Measurements from ENCODE around the gene TMTC2.

TMTC2 gene

DNA sequence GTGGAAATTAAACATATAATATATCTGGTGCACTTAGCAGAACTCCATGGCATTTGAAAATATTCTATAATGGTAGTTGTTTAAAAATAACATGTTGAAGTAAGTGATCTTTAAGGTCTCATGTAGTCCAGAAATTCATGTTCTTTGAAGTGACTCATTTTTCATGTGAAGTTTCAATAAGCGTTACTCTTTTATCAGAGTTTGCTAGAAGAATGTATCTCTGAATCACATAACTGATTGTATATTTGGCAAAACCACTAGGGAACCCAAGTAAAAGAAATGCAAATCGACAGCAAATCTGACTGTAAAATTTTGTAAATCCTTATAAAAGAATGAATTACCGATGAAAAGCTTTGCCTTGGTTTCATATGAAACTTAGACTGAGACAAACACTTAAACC, 463.3 kb downstream of the TMTC2 start:
- Histone ChIP-seq H3K14ac (ENCODE audit: low read length in 2 of 2) (no peak overlapping the region), H3K27me3 (ENCODE audit: control insufficient read depth in 1 of 2, insufficient read depth in 1 of 2, low read length in 2 of 2) (no peaks in the 10 kb centered on the region), H3K9me3 (ENCODE audit: control insufficient read depth, low read length) (no peaks in the 10 kb centered on the region), H2BK120ac (ENCODE audit: low read depth, low read length) (no peak overlapping the region), H3K4me3 (ENCODE audit: insufficient read depth in 1 of 2, low read depth in 1 of 2, low read length in 2 of 2) (no peak overlapping the region), H3K9ac (ENCODE audit: low read length) (no peak overlapping the region), H3K4ac (ENCODE audit: low read depth in 1 of 2, low read length in 2 of 2) (no peak overlapping the region), H2BK5ac (ENCODE audit: low read depth, low read length, poor library complexity, severe bottlenecking) (no peak overlapping the region), H2BK15ac (ENCODE audit: low read depth, poor library complexity, severe bottlenecking) (no peak overlapping the region), H3K4me2 (ENCODE audit: low read length, poor library complexity, severe bottlenecking) (no peak overlapping the region), H3K36me3 (ENCODE audit: control insufficient read depth in 1 of 2, insufficient read depth in 2 of 2, low read depth in 1 of 2, low read length in 2 of 2) (no peaks in the 10 kb centered on the region), H4K8ac (ENCODE audit: low read length) (no peak overlapping the region), H3K79me1 (replicated peaks; ENCODE audit: low read length, poor library complexity, severe bottlenecking) (no peaks in the 10 kb centered on the region), H4K91ac (ENCODE audit: low read length) (no peak overlapping the region), H3K18ac (ENCODE audit: low read depth in 1 of 2, low read length in 2 of 2) (no peak overlapping the region), H2BK12ac (ENCODE audit: low read length in 2 of 2) (no peak overlapping the region), H2AFZ (ENCODE audit: low read depth, low read length) (no peak overlapping the region), H3K4me1 (ENCODE audit: control insufficient read depth, insufficient read depth, low read depth, low read length) (no peaks in the 10 kb centered on the region), H3K27ac (ENCODE audit: low read length, poor library complexity, severe bottlenecking) (no peak overlapping the region), H3K23ac (ENCODE audit: low read length in 2 of 2) (no peak overlapping the region), H2AK5ac (ENCODE audit: low read length, severe bottlenecking) (no peak overlapping the region)
- DNase-seq: no peak
- WGBS: 100% methylated on average over 1 of the region's 3 CpGs

DNA sequence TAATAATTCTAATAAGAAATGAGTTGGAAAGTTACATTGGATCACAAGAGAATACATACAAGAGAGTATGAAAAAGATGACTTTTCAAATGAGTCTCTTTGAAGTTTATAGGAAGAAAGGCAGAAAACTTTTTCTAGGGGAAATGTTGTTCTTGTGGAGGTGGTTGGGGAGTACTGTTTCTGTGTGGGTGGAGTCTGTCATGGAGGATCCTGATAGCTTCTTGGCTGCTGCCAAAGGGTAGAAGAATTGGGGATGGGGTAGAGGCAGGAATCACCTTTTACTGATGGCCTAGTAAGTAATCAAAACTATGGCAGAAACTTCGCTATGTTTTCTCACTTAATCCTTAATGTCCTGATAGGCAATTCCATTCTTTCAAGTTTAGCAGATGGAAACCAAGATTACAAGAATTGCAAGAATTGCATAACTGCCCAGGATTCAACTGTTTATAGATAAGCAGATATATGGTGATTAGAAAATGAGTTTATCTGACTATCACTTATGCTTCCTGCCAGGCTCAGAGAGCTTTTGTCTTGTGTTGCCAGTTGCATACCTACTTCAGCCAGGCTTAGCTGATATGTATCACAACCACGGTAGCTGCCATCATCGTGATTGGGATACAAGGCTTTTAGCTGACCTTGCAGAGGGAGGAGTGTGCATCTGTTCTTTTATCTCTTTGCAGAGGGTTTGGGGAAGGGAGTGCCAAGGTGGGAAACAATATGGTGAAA, 463.9 kb downstream of the TMTC2 start:
- no peak overlapping the region for H3K18ac ChIP-seq (ENCODE audit: low read depth in 1 of 2, low read length in 2 of 2)
- H3K79me1 ChIP-seq (replicated peaks; ENCODE audit: low read length, poor library complexity, severe bottlenecking): no peaks in the 10 kb centered on the region
- no peak overlapping the region for H3K27ac ChIP-seq (ENCODE audit: low read length, poor library complexity, severe bottlenecking)
- H2BK12ac ChIP-seq (ENCODE audit: low read length in 2 of 2): no peak overlapping the region
- no peak overlapping the region for H2BK15ac ChIP-seq (ENCODE audit: low read depth, poor library complexity, severe bottlenecking)
- H3K14ac ChIP-seq (ENCODE audit: low read length in 2 of 2): no peak overlapping the region
- no peak overlapping the region for H2BK120ac ChIP-seq (ENCODE audit: low read depth, low read length)
- H4K8ac ChIP-seq (ENCODE audit: low read length): no peak overlapping the region
- no peaks in the 10 kb centered on the region for H3K27me3 ChIP-seq (ENCODE audit: control insufficient read depth in 1 of 2, insufficient read depth in 1 of 2, low read length in 2 of 2)
- no peak for DNase-seq
- H2BK5ac ChIP-seq (ENCODE audit: low read depth, low read length, poor library complexity, severe bottlenecking): no peak overlapping the region
- H3K23ac ChIP-seq (ENCODE audit: low read length in 2 of 2): no peak overlapping the region
- no peak overlapping the region for H2AK5ac ChIP-seq (ENCODE audit: low read length, severe bottlenecking)
- no peak overlapping the region for H3K4me2 ChIP-seq (ENCODE audit: low read length, poor library complexity, severe bottlenecking)
- no peaks in the 10 kb centered on the region for H3K4me1 ChIP-seq (ENCODE audit: control insufficient read depth, insufficient read depth, low read depth, low read length)
- no peak overlapping the region for H4K91ac ChIP-seq (ENCODE audit: low read length)
- no peak overlapping the region for H3K4me3 ChIP-seq (ENCODE audit: insufficient read depth in 1 of 2, low read depth in 1 of 2, low read length in 2 of 2)
- H3K36me3 ChIP-seq (ENCODE audit: control insufficient read depth in 1 of 2, insufficient read depth in 2 of 2, low read depth in 1 of 2, low read length in 2 of 2): no peaks in the 10 kb centered on the region
- H2AFZ ChIP-seq (ENCODE audit: low read depth, low read length): no peak overlapping the region
- H3K9ac ChIP-seq (ENCODE audit: low read length): no peak overlapping the region
- no peaks in the 10 kb centered on the region for H3K9me3 ChIP-seq (ENCODE audit: control insufficient read depth, low read length)
- WGBS: 98% methylated on average over 2 of the region's 3 CpGs
- H3K4ac ChIP-seq (ENCODE audit: low read depth in 1 of 2, low read length in 2 of 2): no peak overlapping the region

DNA sequence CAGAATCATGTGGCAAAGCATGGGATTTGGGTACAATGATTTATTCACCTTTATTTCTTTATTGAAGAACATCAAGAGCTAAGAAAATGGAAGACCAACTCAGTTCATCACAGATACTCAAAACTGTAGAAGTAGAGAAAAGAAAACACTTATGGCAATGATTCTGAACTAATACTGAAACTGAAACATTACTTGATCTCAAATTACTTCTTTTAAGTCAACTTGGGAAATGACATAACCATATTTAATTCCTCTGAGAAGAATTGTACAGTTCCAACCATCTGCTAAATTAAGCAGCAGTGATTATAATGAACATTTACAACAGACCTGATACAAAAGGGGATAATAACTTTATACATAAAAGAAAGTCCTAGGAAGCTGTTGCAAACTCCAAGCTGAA, 466.5 kb downstream of the TMTC2 start:
- H2AK5ac ChIP-seq (ENCODE audit: low read length, severe bottlenecking): no peak overlapping the region
- H3K23ac ChIP-seq (ENCODE audit: low read length in 2 of 2): no peak overlapping the region
- no peak overlapping the region for H3K18ac ChIP-seq (ENCODE audit: low read depth in 1 of 2, low read length in 2 of 2)
- no peak overlapping the region for H3K14ac ChIP-seq (ENCODE audit: low read length in 2 of 2)
- H4K91ac ChIP-seq (ENCODE audit: low read length): no peak overlapping the region
- no peak overlapping the region for H2BK5ac ChIP-seq (ENCODE audit: low read depth, low read length, poor library complexity, severe bottlenecking)
- no peaks in the 10 kb centered on the region for H3K9me3 ChIP-seq (ENCODE audit: control insufficient read depth, low read length)
- H3K4me1 ChIP-seq (ENCODE audit: control insufficient read depth, insufficient read depth, low read depth, low read length): no peaks in the 10 kb centered on the region
- H3K79me1 ChIP-seq (replicated peaks; ENCODE audit: low read length, poor library complexity, severe bottlenecking): no peaks in the 10 kb centered on the region
- no peak overlapping the region for H3K4me2 ChIP-seq (ENCODE audit: low read length, poor library complexity, severe bottlenecking)
- no peak overlapping the region for H2AFZ ChIP-seq (ENCODE audit: low read depth, low read length)
- H3K4ac ChIP-seq (ENCODE audit: low read depth in 1 of 2, low read length in 2 of 2): no peak overlapping the region
- H3K27me3 ChIP-seq (ENCODE audit: control insufficient read depth in 1 of 2, insufficient read depth in 1 of 2, low read length in 2 of 2): no peaks in the 10 kb centered on the region
- H3K27ac ChIP-seq (ENCODE audit: low read length, poor library complexity, severe bottlenecking): no peak overlapping the region
- no peaks in the 10 kb centered on the region for H3K36me3 ChIP-seq (ENCODE audit: control insufficient read depth in 1 of 2, insufficient read depth in 2 of 2, low read depth in 1 of 2, low read length in 2 of 2)
- no peak overlapping the region for H3K9ac ChIP-seq (ENCODE audit: low read length)
- no peak overlapping the region for H4K8ac ChIP-seq (ENCODE audit: low read length)
- no peak overlapping the region for H2BK15ac ChIP-seq (ENCODE audit: low read depth, poor library complexity, severe bottlenecking)
- DNase-seq: no peak
- H3K4me3 ChIP-seq (ENCODE audit: insufficient read depth in 1 of 2, low read depth in 1 of 2, low read length in 2 of 2): no peak overlapping the region
- no peak overlapping the region for H2BK12ac ChIP-seq (ENCODE audit: low read length in 2 of 2)
- H2BK120ac ChIP-seq (ENCODE audit: low read depth, low read length): no peak overlapping the region

DNA sequence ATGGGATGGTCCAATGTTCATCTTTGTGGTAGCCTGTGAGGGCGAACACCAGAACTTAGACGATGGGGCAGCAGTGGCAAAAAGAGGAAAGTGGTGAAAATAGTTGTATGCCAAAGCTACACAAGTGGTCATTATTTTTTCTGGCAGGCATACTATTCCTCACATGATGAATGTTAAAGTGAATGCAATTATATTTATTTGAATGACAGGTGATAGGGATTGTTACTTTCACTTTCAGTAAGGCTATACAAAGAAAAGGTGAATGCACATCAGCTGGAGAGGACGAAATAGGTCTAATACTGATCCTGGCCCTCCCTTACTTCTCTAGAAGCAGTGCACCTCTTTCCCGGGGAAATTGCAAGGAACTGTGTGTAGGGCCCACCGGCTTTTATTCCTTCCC, 470.1 kb downstream of the TMTC2 start:
- Histone ChIP-seq H3K4ac (ENCODE audit: low read depth in 1 of 2, low read length in 2 of 2) (no peak overlapping the region), H3K9me3 (ENCODE audit: control insufficient read depth, low read length) (no peaks in the 10 kb centered on the region), H3K14ac (ENCODE audit: low read length in 2 of 2) (no peak overlapping the region), H2AK5ac (ENCODE audit: low read length, severe bottlenecking) (no peak overlapping the region), H3K27me3 (ENCODE audit: control insufficient read depth in 1 of 2, insufficient read depth in 1 of 2, low read length in 2 of 2) (no peaks in the 10 kb centered on the region), H3K79me1 (replicated peaks; ENCODE audit: low read length, poor library complexity, severe bottlenecking) (no peaks in the 10 kb centered on the region), H3K4me3 (ENCODE audit: insufficient read depth in 1 of 2, low read depth in 1 of 2, low read length in 2 of 2) (no peak overlapping the region), H3K9ac (ENCODE audit: low read length) (no peak overlapping the region), H3K4me1 (ENCODE audit: control insufficient read depth, insufficient read depth, low read depth, low read length) (no peaks in the 10 kb centered on the region), H3K36me3 (ENCODE audit: control insufficient read depth in 1 of 2, insufficient read depth in 2 of 2, low read depth in 1 of 2, low read length in 2 of 2) (no peaks in the 10 kb centered on the region), H3K4me2 (ENCODE audit: low read length, poor library complexity, severe bottlenecking) (no peak overlapping the region), H3K23ac (ENCODE audit: low read length in 2 of 2) (no peak overlapping the region), H2BK120ac (ENCODE audit: low read depth, low read length) (no peak overlapping the region), H2AFZ (ENCODE audit: low read depth, low read length) (no peak overlapping the region), H3K27ac (ENCODE audit: low read length, poor library complexity, severe bottlenecking) (no peak overlapping the region), H4K8ac (ENCODE audit: low read length) (no peak overlapping the region), H2BK12ac (ENCODE audit: low read length in 2 of 2) (no peak overlapping the region), H4K91ac (ENCODE audit: low read length) (no peak overlapping the region), H3K18ac (ENCODE audit: low read depth in 1 of 2, low read length in 2 of 2) (no peak overlapping the region), H2BK5ac (ENCODE audit: low read depth, low read length, poor library complexity, severe bottlenecking) (no peak overlapping the region), H2BK15ac (ENCODE audit: low read depth, poor library complexity, severe bottlenecking) (no peak overlapping the region)
- WGBS: 83% methylated on average over 5 of the region's 5 CpGs
- no peak for DNase-seq

Measured in mesenchymal stem cell (in vitro differentiated cells and primary cell).